ENCODE results near the gene SORBS2. TPM values are rescaled to one million over a fixed set of nuclear protein-coding genes. Genes with fewer than 3 reads are reported as not detected.

The SORBS2 gene
- polyA plus RNA-seq, 2 of the 4 experiments (the other 2 are of a cell fraction), result 0.23 to 0.90 TPM

GRCh38 chr4:185712350-185713024 lies 99.5 kb downstream of the SORBS2 start:
- ChIA-PET POLR2A (no interaction called here), CTCF (no interaction called here)
- Histone ChIP-seq H3K4me1 (peaks cover 5% of the 10 kb centered on the region; the same call in 1 of the 3 replicates), H3K4me3 (no peak overlapping the region), H3K27ac (peak overlapping the region in 1 of 2 experiments; percentile 27; a peak in 1 of 6 replicates), H3K9me3 (no peaks in the 10 kb centered on the region), H3K4me2 (no peak overlapping the region)
- FAIRE-seq, result no peak
- 71% methylated on average over 10 of the region's 18 CpGs for WGBS (ENCODE audit: missing lambda C conversion rate)
- no peak for DNase-seq (ENCODE audit: low read depth in 1 of 2, low spot score in 1 of 2)
- ATAC-seq, result no peak
- TF ChIP-seq EHMT2 (IDR thresholded peaks at IDR 0.05; ENCODE audit: low read depth), result no peak
- TF ChIP-seq PHF8 (IDR thresholded peaks at IDR 0.05; ENCODE audit: borderline replicate concordance, low read depth), result no peak
- TF ChIP-seq ZC3H11A (IDR thresholded peaks at IDR 0.05), result no peak
- TF ChIP-seq MYC (IDR thresholded peaks at IDR 0.05; ENCODE audit: borderline replicate concordance, low read length), result no peak
- TF ChIP-seq CEBPB (IDR thresholded peaks at IDR 0.05), result no peak
- TF ChIP-seq KDM5A (IDR thresholded peaks at IDR 0.05), result no peak
- no peak for TF ChIP-seq ATOH8 (CRISPR knock-in tag; IDR thresholded peaks at IDR 0.05; ENCODE audit: low read depth)
- no peak for TF ChIP-seq MAZ (IDR thresholded peaks at IDR 0.05; ENCODE audit: borderline replicate concordance, low read depth, low read length)
- TF ChIP-seq GATA3 (IDR thresholded peaks at IDR 0.05; ENCODE audit: borderline replicate concordance), result no peak

GRCh38 chr4:185711726-185712125 lies 100.3 kb downstream of the SORBS2 start:
- CTCF ChIA-PET, result no interaction called here
- Histone ChIP-seq H3K4me2 (no peak overlapping the region), H3K4me1 (peaks cover 5% of the 10 kb centered on the region; the same call in 1 of the 3 replicates), H3K4me3 (no peak overlapping the region), H3K9me3 (no peaks in the 10 kb centered on the region), H3K27ac (no peak overlapping the region; a peak in 1 of 6 replicates)
- FAIRE-seq, result no peak
- no peak for ATAC-seq
- no peak for TF ChIP-seq FOXS1 (CRISPR knock-in tag; IDR thresholded peaks at IDR 0.05)
- 54% methylated on average over 4 of the region's 4 CpGs for WGBS (ENCODE audit: missing lambda C conversion rate)
- DNase-seq (ENCODE audit: low read depth in 1 of 2, low spot score in 1 of 2), result no peak
- POLR2A ChIA-PET, result no interaction called here

GRCh38 chr4:185710487-185710995 lies 101.5 kb downstream of the SORBS2 start:
- DNase-seq (ENCODE audit: low read depth in 1 of 2, low spot score in 1 of 2) (no peak), FAIRE-seq (no peak), ATAC-seq (no peak)
- ChIA-PET CTCF (interaction anchor here (1.4 kb wide), 1 partner anchor 32 kb away, joined by 4 read pairs; no protein-coding TSS in a partner anchor), POLR2A (no interaction called here)
- Histone ChIP-seq H3K27ac (no peak overlapping the region; a peak in 1 of 6 replicates), H3K9me3 (no peaks in the 10 kb centered on the region), H3K4me2 (no peak overlapping the region), H3K4me1 (peaks cover 5% of the 10 kb centered on the region; the same call in 1 of the 3 replicates), H3K4me3 (no peak overlapping the region)
- 54% methylated on average over 9 of the region's 11 CpGs for WGBS (ENCODE audit: missing lambda C conversion rate)
- TF ChIP-seq ESRRA (IDR thresholded peaks at IDR 0.05; ENCODE audit: borderline replicate concordance, low read length), result no peak
- no peak for TF ChIP-seq MAX (IDR thresholded peaks at IDR 0.05)
- TF ChIP-seq ZFP36 (IDR thresholded peaks at IDR 0.05; ENCODE audit: borderline replicate concordance, partially characterized antibody), result no peak
- TF ChIP-seq HES2 (IDR thresholded peaks at IDR 0.05), result no peak
- TF ChIP-seq FOSL2 (IDR thresholded peaks at IDR 0.05), result no peak
- TF ChIP-seq FOSL2 (CRISPR knock-in tag; IDR thresholded peaks at IDR 0.05), result no peak
- TF ChIP-seq KDM5A (IDR thresholded peaks at IDR 0.05), result no peak
- no peak for TF ChIP-seq GATA3 (IDR thresholded peaks at IDR 0.05; ENCODE audit: borderline replicate concordance)
- no peak for TF ChIP-seq MAFK (IDR thresholded peaks at IDR 0.05; ENCODE audit: partially characterized antibody)
- TF ChIP-seq E2F6 (IDR thresholded peaks at IDR 0.05; ENCODE audit: borderline replicate concordance, low read depth), result no peak
- no peak for TF ChIP-seq FOXS1 (CRISPR knock-in tag; IDR thresholded peaks at IDR 0.05)
